GM06990 (cell line): ENCODE data around the gene DMPK.
"Not testable (repeated sequence)": the region's sequence is repeated elsewhere in the genome, so short reads cannot be mapped to it uniquely, and the experiment has no call there.

Source experiments
- DNase-seq: peaks from one replicate; pipeline ENCODE4 v3.0.0-alpha.2; 2011; ENCODE audit not compliant: insufficient read length; ENCODE audit errors: extremely low read depth
- H3K27me3 ChIP-seq: replicated peaks from 2 replicates; pipeline ENCODE4 v1.6.0; 2011; ENCODE audit warnings: low read length; ENCODE audit not compliant: control insufficient read depth, insufficient read depth
- H3K36me3 ChIP-seq: 2 replicates; pipeline ENCODE4 v1.5.1; 2011; ENCODE audit warnings: low read length; ENCODE audit not compliant: control insufficient read depth, insufficient read depth
- H3K4me3 ChIP-seq: replicated peaks from 2 replicates; pipeline ENCODE4 v1.5.1; 2011; ENCODE audit warnings: low read depth, mild to moderate bottlenecking, control low read depth, low read length
- TF ChIP-seq, protein P1 (sequence below): IDR thresholded peaks from 2 replicates; pipeline ENCODE4 v1.5.1; 2011; ENCODE audit warnings: low read length, control low read depth, mild to moderate bottlenecking, inconsistent platforms; ENCODE audit not compliant: insufficient read depth, poor library complexity, severe bottlenecking

DMPK gene

DNA sequence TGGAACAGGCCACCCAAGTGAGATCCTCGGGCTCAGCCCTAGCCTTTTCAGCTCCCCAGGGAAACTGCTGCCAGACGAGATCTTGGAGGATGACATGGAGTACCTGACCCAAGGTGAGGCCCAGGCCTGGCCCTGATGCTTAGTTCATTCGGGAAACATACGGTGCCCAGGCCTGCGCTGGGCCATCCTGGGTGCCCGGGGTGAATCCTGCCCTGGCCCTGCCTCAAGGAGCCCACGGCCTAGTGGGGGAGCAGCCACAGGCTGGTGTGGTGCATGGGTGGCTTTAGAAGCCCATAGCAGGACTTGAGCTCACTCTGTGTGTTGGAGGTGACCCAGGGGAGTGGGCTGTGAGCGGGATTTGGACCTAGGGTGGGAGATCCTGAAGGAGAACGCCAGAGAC, 23.4 kb downstream of the DMPK start:
- no peaks in the 10 kb centered on the region; the same call in none of the 2 replicates for H3K27me3 ChIP-seq
- TF ChIP-seq, protein P1, sequence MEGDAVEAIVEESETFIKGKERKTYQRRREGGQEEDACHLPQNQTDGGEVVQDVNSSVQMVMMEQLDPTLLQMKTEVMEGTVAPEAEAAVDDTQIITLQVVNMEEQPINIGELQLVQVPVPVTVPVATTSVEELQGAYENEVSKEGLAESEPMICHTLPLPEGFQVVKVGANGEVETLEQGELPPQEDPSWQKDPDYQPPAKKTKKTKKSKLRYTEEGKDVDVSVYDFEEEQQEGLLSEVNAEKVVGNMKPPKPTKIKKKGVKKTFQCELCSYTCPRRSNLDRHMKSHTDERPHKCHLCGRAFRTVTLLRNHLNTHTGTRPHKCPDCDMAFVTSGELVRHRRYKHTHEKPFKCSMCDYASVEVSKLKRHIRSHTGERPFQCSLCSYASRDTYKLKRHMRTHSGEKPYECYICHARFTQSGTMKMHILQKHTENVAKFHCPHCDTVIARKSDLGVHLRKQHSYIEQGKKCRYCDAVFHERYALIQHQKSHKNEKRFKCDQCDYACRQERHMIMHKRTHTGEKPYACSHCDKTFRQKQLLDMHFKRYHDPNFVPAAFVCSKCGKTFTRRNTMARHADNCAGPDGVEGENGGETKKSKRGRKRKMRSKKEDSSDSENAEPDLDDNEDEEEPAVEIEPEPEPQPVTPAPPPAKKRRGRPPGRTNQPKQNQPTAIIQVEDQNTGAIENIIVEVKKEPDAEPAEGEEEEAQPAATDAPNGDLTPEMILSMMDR, result no peak

GRCh38 chr19:45757695-45758094, 24.6 kb downstream of the DMPK start:
- no peaks in the 10 kb centered on the region; the same call in none of the 2 replicates for H3K27me3 ChIP-seq
- no peak for DNase-seq
- TF ChIP-seq, protein P1, result no peak
- H3K4me3 ChIP-seq, result no peak overlapping the region
- H3K36me3 ChIP-seq, result no peaks in the 10 kb centered on the region

More for the DNA sequence above, 23.4 kb downstream of the DMPK start:
- H3K4me3 ChIP-seq, result no peak overlapping the region
- no peaks in the 10 kb centered on the region for H3K36me3 ChIP-seq
- no peak for DNase-seq

- Histone ChIP-seq H3K4me3 (no peak overlapping the region), H3K27me3 (no peaks in the 10 kb centered on the region; the same call in none of the 2 replicates), H3K36me3 (no peaks in the 10 kb centered on the region)
- TF ChIP-seq, protein P1, result no peak
- DNase-seq, result no peak
Measured at GRCh38 chr19:45754323-45754722, 28.0 kb downstream of the DMPK start.

- TF ChIP-seq, protein P1, result peak; percentile 32
- no peak overlapping the region for H3K4me3 ChIP-seq
- no peak for DNase-seq
Measured at GRCh38 chr19:45753548-45753947, 28.7 kb downstream of the DMPK start.

GRCh38 chr19:45752639-45753038, 29.7 kb downstream of the DMPK start:
- TF ChIP-seq, protein P1, result no peak
- Histone ChIP-seq H3K4me3 (no peak overlapping the region), H3K36me3 (no peaks in the 10 kb centered on the region), H3K27me3 (no peaks in the 10 kb centered on the region; the same call in 1 of the 2 replicates)
- DNase-seq, result no peak

More at GRCh38 chr19:45753548-45753947, 28.7 kb downstream of the DMPK start:
- no peaks in the 10 kb centered on the region; the same call in 1 of the 2 replicates for H3K27me3 ChIP-seq
- H3K36me3 ChIP-seq, result no peaks in the 10 kb centered on the region

- H3K36me3 ChIP-seq, DNase-seq, H3K27me3 ChIP-seq, H3K4me3 ChIP-seq: not testable (repeated sequence)
Measured at GRCh38 chr19:45751483-45751882, 30.8 kb downstream of the DMPK start.
